Measurements from ENCODE around the gene TRMT6. TPM values are rescaled to one million over a fixed set of nuclear protein-coding genes. Genes with fewer than 3 reads are reported as not detected.

TRMT6 gene
- total RNA-seq, 1 experiment from 2014 or later: 31.3 TPM

GRCh38 chr20:5899444-5899843 is 50.9 kb downstream of the TRMT6 start:
- no peak for DNase-seq (ENCODE audit: low read depth)

GRCh38 chr20:5895626-5896025 is 54.7 kb downstream of the TRMT6 start:
- DNase-seq (ENCODE audit: low read depth): no peak

- no peak for DNase-seq (ENCODE audit: low read depth)
Observed at GRCh38 chr20:5893621-5894020, 56.7 kb downstream of the TRMT6 start.

- peak; percentile 18 for DNase-seq (ENCODE audit: low read depth)
Observed at GRCh38 chr20:5893052-5893451, 57.3 kb downstream of the TRMT6 start.

GRCh38 chr20:5890773-5891441 is 59.4 kb downstream of the TRMT6 start:
- peak; percentile 38 for DNase-seq (ENCODE audit: low read depth)

GRCh38 chr20:5888041-5888440 is 62.3 kb downstream of the TRMT6 start:
- DNase-seq (ENCODE audit: low read depth): peak; percentile 42

GRCh38 chr20:5887386-5887785 is 62.9 kb downstream of the TRMT6 start:
- DNase-seq (ENCODE audit: low read depth): peak; percentile 12

Other genes with a start within 250 kb of the TRMT6 start
- gene SHLD1, start 200.1 kb downstream of the TRMT6 start, total RNA-seq (2014; rRNA removed; shearing (Covaris generic)): 4.1 and 13.5 TPM in 2 replicates
- gene CHGB, start 39.0 kb downstream of the TRMT6 start, total RNA-seq (2014; rRNA removed; shearing (Covaris generic)): 0.64 TPM in 1 of 2 replicates, not detected in the other
- gene MCM8, start 119 bp upstream of the TRMT6 start, total RNA-seq (2014; rRNA removed; shearing (Covaris generic)): 30.4 and 36.2 TPM in 2 replicates
- 85.0 and 95.1 TPM in 2 replicates for gene CRLS1, start 55.6 kb upstream of the TRMT6 start, total RNA-seq (2014; rRNA removed; shearing (Covaris generic))
- gene LRRN4, start 103.5 kb upstream of the TRMT6 start, total RNA-seq (2014; rRNA removed; shearing (Covaris generic)): 0.76 and 1.3 TPM in 2 replicates
- gene FERMT1, start 172.5 kb upstream of the TRMT6 start, total RNA-seq (2014; rRNA removed; shearing (Covaris generic)): 2.0 and 2.2 TPM in 2 replicates

Data from M059J (cell line).